ENCODE results near the gene AHCYL1. TPM values are rescaled to one million over a fixed set of nuclear protein-coding genes. Genes with fewer than 3 reads are reported as not detected.

Gene AHCYL1
- total and polyA plus RNA-seq, 2 donors from 2014 or later, result 103 to 125 TPM

GRCh38 chr1:110070671-110071242 is 86.2 kb downstream of the AHCYL1 start, which contains the start of gene ALX3:
Gene ALX3 (minus strand): TSS chr1:110070672. CDS start chr1:110070612, 60 bp downstream.
- FAIRE-seq, result no peak
- H3K27me3 ChIP-seq (ENCODE audit: control insufficient read depth, insufficient read depth, low read length), result peaks cover 53% of the 10 kb centered on the region

More at GRCh38 chr1:110070671-110071242, 86.2 kb downstream of the AHCYL1 start, which contains the start of gene ALX3:
- peak in 1 of 5 donors; percentile 63 for DNase-seq
- H3K9ac ChIP-seq (ENCODE audit: low read length in 3 of 3), result no peak within 1 kb of the TSS
- no peak within 1 kb of the TSS for H3K4me3 ChIP-seq (ENCODE audit: low read length in 3 of 3)
- no peak within 1 kb of the TSS for H3K27ac ChIP-seq (ENCODE audit: low read depth in 2 of 2, low read length in 2 of 2)
- peaks cover 0 to 5% (median 0%) of the 10 kb centered on the region in 3 donors for H3K4me1 ChIP-seq (ENCODE audit: control insufficient read depth in 2 of 3, insufficient read depth in 2 of 3, low read depth in 1 of 3, low read length in 3 of 3)
- TF ChIP-seq, protein P1, sequence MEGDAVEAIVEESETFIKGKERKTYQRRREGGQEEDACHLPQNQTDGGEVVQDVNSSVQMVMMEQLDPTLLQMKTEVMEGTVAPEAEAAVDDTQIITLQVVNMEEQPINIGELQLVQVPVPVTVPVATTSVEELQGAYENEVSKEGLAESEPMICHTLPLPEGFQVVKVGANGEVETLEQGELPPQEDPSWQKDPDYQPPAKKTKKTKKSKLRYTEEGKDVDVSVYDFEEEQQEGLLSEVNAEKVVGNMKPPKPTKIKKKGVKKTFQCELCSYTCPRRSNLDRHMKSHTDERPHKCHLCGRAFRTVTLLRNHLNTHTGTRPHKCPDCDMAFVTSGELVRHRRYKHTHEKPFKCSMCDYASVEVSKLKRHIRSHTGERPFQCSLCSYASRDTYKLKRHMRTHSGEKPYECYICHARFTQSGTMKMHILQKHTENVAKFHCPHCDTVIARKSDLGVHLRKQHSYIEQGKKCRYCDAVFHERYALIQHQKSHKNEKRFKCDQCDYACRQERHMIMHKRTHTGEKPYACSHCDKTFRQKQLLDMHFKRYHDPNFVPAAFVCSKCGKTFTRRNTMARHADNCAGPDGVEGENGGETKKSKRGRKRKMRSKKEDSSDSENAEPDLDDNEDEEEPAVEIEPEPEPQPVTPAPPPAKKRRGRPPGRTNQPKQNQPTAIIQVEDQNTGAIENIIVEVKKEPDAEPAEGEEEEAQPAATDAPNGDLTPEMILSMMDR (IDR thresholded peaks at IDR 0.05; ENCODE audit: borderline replicate concordance, extremely low read depth, insufficient read depth), result no peak
- intact Hi-C loops (cut with DNase I), result no loop called here
- H3K36me3 ChIP-seq (ENCODE audit: control insufficient read depth in 2 of 3, insufficient read depth in 3 of 3, low read length in 3 of 3), result no peaks in the 10 kb centered on the region
- no peaks in the 10 kb centered on the region for H3K9me3 ChIP-seq (ENCODE audit: control insufficient read depth in 2 of 3, insufficient read depth in 1 of 3, low read length in 3 of 3)

Other genes starting within 250 kb of the AHCYL1 start
- gene GSTM3, start 243.7 kb upstream of the AHCYL1 start, total RNA-seq, result 54.7 TPM
- 405 TPM for gene GSTM3, start 243.7 kb upstream of the AHCYL1 start, polyA plus RNA-seq (ENCODE audit: insufficient read depth, low read depth, low replicate concordance)
- gene EPS8L3, start 220.8 kb upstream of the AHCYL1 start, total RNA-seq, result 1.8 TPM
- gene EPS8L3, start 220.8 kb upstream of the AHCYL1 start, polyA plus RNA-seq (ENCODE audit: insufficient read depth, low read depth, low replicate concordance), result not detected
- gene CSF1, start 73.9 kb upstream of the AHCYL1 start, total RNA-seq, result 33.8 TPM
- 11.1 TPM for gene CSF1, start 73.9 kb upstream of the AHCYL1 start, polyA plus RNA-seq (ENCODE audit: insufficient read depth, low read depth, low replicate concordance)
- gene STRIP1, start 49.9 kb downstream of the AHCYL1 start, total RNA-seq, result 31.1 TPM
- 9.5 TPM for gene STRIP1, start 49.9 kb downstream of the AHCYL1 start, polyA plus RNA-seq (ENCODE audit: insufficient read depth, low read depth, low replicate concordance)
- gene ALX3, start 85.9 kb downstream of the AHCYL1 start, total RNA-seq, result not detected
- not detected for gene ALX3, start 85.9 kb downstream of the AHCYL1 start, polyA plus RNA-seq (ENCODE audit: insufficient read depth, low read depth, low replicate concordance)
- gene UBL4B, start 127.7 kb downstream of the AHCYL1 start, total RNA-seq, result not detected
- not detected for gene UBL4B, start 127.7 kb downstream of the AHCYL1 start, polyA plus RNA-seq (ENCODE audit: insufficient read depth, low read depth, low replicate concordance)
- 2.3 TPM for gene SLC6A17, start 165.7 kb downstream of the AHCYL1 start, total RNA-seq
- gene SLC6A17, start 165.7 kb downstream of the AHCYL1 start, polyA plus RNA-seq (ENCODE audit: insufficient read depth, low read depth, low replicate concordance), result 1.7 TPM
- gene KCNC4, start 225.5 kb downstream of the AHCYL1 start, total RNA-seq, result 52.9 TPM
- 12.9 TPM for gene KCNC4, start 225.5 kb downstream of the AHCYL1 start, polyA plus RNA-seq (ENCODE audit: insufficient read depth, low read depth, low replicate concordance)

All from kidney (tissue), 14 donors.